ENCODE data around the gene KRTAP4-4.
"Not testable (repeated sequence)": the region's sequence is repeated elsewhere in the genome, so short reads cannot be mapped to it uniquely, and the experiment has no call there.

KRTAP4-4 gene
- total RNA-seq, result 0 reads per million in 4 donors

GRCh38 chr17:41160648-41161047 lies at the start of gene KRTAP4-4:
TSS of gene KRTAP4-4 (minus strand) at chr17:41160748. CDS start at chr17:41160691, 57 bp downstream.
- no peak for DNase-seq

GRCh38 chr17:41199421-41200078 lies 39.0 kb upstream of the KRTAP4-4 start:
- DNase-seq, result no peak

GRCh38 chr17:41196068-41196467 lies 35.5 kb upstream of the KRTAP4-4 start:
- DNase-seq, result no peak

GRCh38 chr17:41190328-41190727 lies 29.8 kb upstream of the KRTAP4-4 start:
- DNase-seq, result no peak

- DNase-seq, result not testable (repeated sequence)
These were observed 29.3 kb upstream of the KRTAP4-4 start, which contains the start of gene KRTAP9-1 for GRCh38 chr17:41189837-41190318. TSS of gene KRTAP9-1 (plus strand) at chr17:41189887. CDS start at chr17:41189887, 0 bp downstream.

GRCh38 chr17:41186872-41187271 lies 26.3 kb upstream of the KRTAP4-4 start:
- no peak for DNase-seq

- DNase-seq, result no peak
These were observed 24.5 kb upstream of the KRTAP4-4 start for GRCh38 chr17:41185001-41185400.

GRCh38 chr17:41184480-41184961 lies 24.0 kb upstream of the KRTAP4-4 start, which contains the start of gene KRTAP4-1:
TSS of gene KRTAP4-1 (minus strand) at chr17:41184911. CDS start at chr17:41184854, 57 bp downstream.
- no peak for DNase-seq

- DNase-seq, result no peak
These were observed 18.5 kb upstream of the KRTAP4-4 start for GRCh38 chr17:41178843-41179616.

GRCh38 chr17:41178341-41178740 lies 17.8 kb upstream of the KRTAP4-4 start:
- no peak for DNase-seq

GRCh38 chr17:41177727-41178271 lies 17.3 kb upstream of the KRTAP4-4 start, which contains the start of gene KRTAP4-2:
TSS of gene KRTAP4-2 (minus strand) at chr17:41178221. CDS start at chr17:41178164, 57 bp downstream.
- DNase-seq, result no peak

- no peak for DNase-seq
These were observed 16.3 kb upstream of the KRTAP4-4 start for GRCh38 chr17:41176744-41177387.

GRCh38 chr17:41171886-41172285 lies 11.3 kb upstream of the KRTAP4-4 start:
- DNase-seq, result no peak

GRCh38 chr17:41168121-41168520 lies 7.6 kb upstream of the KRTAP4-4 start, which contains the start of gene KRTAP4-3:
TSS of gene KRTAP4-3 (minus strand) at chr17:41168221. CDS start at chr17:41168172, 49 bp downstream.
- DNase-seq, result no peak

- no peak for DNase-seq
These were observed 7.0 kb upstream of the KRTAP4-4 start for GRCh38 chr17:41167561-41167960.

GRCh38 chr17:41163828-41164227 lies 3.3 kb upstream of the KRTAP4-4 start:
- DNase-seq, result no peak

- not testable (repeated sequence) for DNase-seq
These were observed 358 bp downstream of the KRTAP4-4 start for GRCh38 chr17:41160190-41160589.

GRCh38 chr17:41153856-41154255 lies 6.7 kb downstream of the KRTAP4-4 start:
- DNase-seq, result no peak

- DNase-seq, result no peak
These were observed 9.0 kb downstream of the KRTAP4-4 start for GRCh38 chr17:41151525-41151924.

- DNase-seq, result no peak
These were observed 10.5 kb downstream of the KRTAP4-4 start for GRCh38 chr17:41150026-41150425.

- DNase-seq, result no peak
These were observed 10.9 kb downstream of the KRTAP4-4 start, which contains the start of gene KRTAP4-5 for GRCh38 chr17:41149652-41149985. TSS of gene KRTAP4-5 (minus strand) at chr17:41149825. CDS start at chr17:41149767, 58 bp downstream.

- not testable (repeated sequence) for DNase-seq
These were observed 11.4 kb downstream of the KRTAP4-4 start for GRCh38 chr17:41148971-41149651.

Measured in T-helper 1 cell (primary cell).